HUES64 (cell line): ENCODE results near the gene TRIP11.
A peak's percentile ranks its signal among the peaks of the same experiment; 100 is the strongest.

Source experiments
- H3K27ac ChIP-seq: 2 replicates; pipeline ENCODE4 v1.7.0; 2013; ENCODE audit warnings: low read depth, low read length, inconsistent platforms
- H3K27me3 ChIP-seq: 2 replicates; pipeline ENCODE4 v1.6.1; 2013; ENCODE audit warnings: mild to moderate bottlenecking, low read length; ENCODE audit not compliant: insufficient read depth
- H3K36me3 ChIP-seq: 2 replicates; pipeline ENCODE4 v1.6.1; 2013; ENCODE audit warnings: mild to moderate bottlenecking, low read length; ENCODE audit not compliant: insufficient read depth
- H3K4me1 ChIP-seq: 2 replicates; pipeline ENCODE4 v1.6.1; 2013; ENCODE audit warnings: mild to moderate bottlenecking, low read length, moderate library complexity; ENCODE audit not compliant: insufficient read depth
- H3K4me3 ChIP-seq: 2 replicates; pipeline ENCODE4 v1.5.1; 2013; ENCODE audit warnings: mild to moderate bottlenecking, low read length, moderate library complexity
- H3K9ac ChIP-seq: 2 replicates; pipeline ENCODE4 v1.6.1; 2013; ENCODE audit warnings: mild to moderate bottlenecking, low read depth, low read length
- H3K9me3 ChIP-seq: 2 replicates; pipeline ENCODE4 v1.6.1; 2013; ENCODE audit warnings: low read depth, low read length; ENCODE audit not compliant: insufficient read depth
- WGBS: fragments of 150-250, 120-280 bp; methylation state at CpG from one replicate; pipeline ENCODE4 v1.1.7; 2013; ENCODE audit warnings: missing lambda C conversion rate; 5-methylcytosine and 5-hydroxymethylcytosine counted together

The TRIP11 gene

DNA sequence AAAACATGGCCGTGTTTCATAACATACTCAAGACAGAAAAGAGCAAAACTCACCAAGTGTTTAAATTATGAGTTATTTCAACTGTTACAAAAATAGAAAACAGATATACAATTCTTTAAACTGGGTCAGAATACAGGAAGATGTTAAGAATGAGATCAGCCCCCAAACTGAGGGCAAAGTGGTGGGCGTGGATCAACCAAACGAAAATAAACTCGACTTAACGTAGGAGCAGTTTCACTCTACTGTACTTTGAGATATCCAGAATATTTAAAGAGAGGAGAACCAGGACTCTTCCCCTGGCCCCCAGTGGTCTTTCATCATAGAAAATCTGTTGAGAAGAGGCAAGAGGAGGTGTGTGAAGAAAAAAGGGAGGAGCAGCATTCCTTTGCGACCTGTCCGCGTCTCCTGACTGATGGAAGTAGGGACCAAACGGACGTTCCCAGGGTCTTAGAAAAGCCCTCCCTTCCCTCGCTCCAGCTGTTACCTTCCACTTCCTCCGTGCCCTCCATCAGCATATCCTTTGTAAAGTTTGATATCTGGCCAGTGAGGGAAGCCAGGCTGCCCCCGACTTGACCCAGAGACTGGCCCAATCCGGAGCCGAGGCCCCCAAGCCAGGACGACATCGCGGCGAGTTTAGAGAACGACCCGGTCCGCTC lies 668 bp downstream of the TRIP11 start:
- Histone ChIP-seq H3K4me1 (peaks cover 13% of the 10 kb centered on the region), H3K9me3 (no peaks in the 10 kb centered on the region), H3K36me3 (peaks cover 4% of the 10 kb centered on the region; the same call in 1 of the 2 replicates), H3K27ac (peak overlapping the region; percentile 98), H3K9ac (peak overlapping the region; percentile 97), H3K4me3 (peak overlapping the region; percentile 94), H3K27me3 (no peaks in the 10 kb centered on the region)
- WGBS = under 1% methylated on average over 20 of the region's 22 CpGs

DNA sequence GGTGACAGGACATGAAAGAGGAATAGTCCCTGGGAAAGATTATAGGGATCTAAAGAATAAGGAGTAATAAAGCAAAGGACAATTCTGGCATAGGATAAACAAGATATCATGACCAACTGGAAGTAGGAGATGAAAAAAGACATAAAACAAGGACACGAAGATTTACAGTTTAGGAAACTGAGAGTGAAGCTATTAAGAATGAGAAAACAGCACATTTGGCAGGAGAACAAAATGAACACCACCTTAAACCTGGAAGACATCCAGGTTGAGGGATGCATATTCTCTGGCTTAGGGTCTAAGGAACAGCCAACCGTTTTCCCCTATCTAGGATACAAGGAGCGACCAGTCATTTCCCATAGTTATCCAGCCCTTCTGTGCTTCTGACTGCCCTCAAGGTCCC lies 1.9 kb downstream of the TRIP11 start:
- Histone ChIP-seq H3K36me3 (peaks cover 12% of the 10 kb centered on the region), H3K9me3 (peaks cover 10% of the 10 kb centered on the region), H3K4me3 (peak overlapping the region; percentile 94), H3K27me3 (no peaks in the 10 kb centered on the region), H3K9ac (no peak overlapping the region), H3K4me1 (peaks cover 13% of the 10 kb centered on the region), H3K27ac (no peak overlapping the region)
- 84% methylated on average over 3 of the region's 3 CpGs for WGBS

DNA sequence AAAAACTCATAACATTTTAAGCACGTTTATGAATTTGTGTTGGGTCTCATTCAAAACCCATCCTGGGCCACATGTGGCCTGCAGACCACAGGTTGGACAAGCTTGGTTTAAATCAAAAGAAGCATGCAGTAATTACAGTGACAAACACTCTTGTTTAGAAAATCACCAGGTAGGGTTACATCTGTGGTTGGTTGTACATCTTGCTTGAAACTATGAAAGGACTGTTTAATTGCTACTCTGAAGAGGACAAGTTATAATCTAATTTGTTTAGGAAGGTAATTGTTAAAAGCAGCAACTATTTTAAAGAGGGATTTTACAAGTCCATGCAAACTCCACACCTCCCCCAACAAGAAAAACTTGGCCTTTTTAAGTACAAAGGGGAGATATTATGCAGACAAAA lies 4.0 kb downstream of the TRIP11 start:
- 85% methylated on average over 1 of the region's 1 CpG for WGBS
- H3K27me3 ChIP-seq = no peaks in the 10 kb centered on the region
- peaks cover 21% of the 10 kb centered on the region for H3K36me3 ChIP-seq

DNA sequence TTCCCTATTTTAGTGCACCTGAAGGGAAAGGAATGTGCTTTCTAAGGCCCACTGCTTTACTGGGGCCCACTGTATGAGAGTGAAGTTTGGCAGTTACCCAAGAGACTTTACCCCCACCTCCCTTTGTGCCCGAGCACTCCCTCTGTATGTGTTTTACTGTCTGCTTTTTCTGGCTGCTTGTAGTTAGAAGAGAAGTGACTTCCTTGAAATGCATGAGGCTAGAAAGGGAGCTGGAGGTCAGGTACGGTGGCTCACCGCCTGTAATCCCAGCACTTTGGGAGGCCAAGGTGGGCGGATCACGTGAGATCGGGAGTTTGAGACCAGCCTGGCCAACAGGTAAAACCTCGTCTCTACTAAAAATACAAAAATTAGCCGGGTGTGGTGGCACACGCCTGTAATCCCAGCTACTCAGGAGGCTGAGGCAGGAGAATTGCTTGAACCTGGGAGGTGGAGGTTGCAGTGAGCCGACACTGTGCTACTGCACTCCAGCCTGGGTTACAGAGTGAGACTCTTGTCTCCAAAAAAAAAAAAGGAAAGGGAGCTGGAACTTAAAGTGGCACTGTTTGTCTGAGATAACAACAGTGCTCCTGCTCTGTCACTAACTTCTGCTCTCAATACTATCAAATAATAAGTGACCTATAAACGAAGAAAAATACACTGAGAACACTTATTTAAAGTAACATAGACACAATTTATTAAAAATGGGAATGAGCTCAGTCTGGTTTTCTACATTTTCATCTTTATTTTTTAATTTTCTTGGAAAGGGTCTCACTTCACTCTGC lies 5.8 kb downstream of the TRIP11 start:
- H3K27ac ChIP-seq = no peak overlapping the region
- WGBS = 97% methylated on average over 10 of the region's 11 CpGs
- peaks cover 25% of the 10 kb centered on the region for H3K36me3 ChIP-seq

More for the DNA sequence above, 4.0 kb downstream of the TRIP11 start:
- H3K9ac ChIP-seq = no peak overlapping the region
- H3K27ac ChIP-seq = no peak overlapping the region
- H3K4me1 ChIP-seq = peaks cover 12% of the 10 kb centered on the region
- no peak overlapping the region for H3K4me3 ChIP-seq
- H3K9me3 ChIP-seq = peaks cover 10% of the 10 kb centered on the region

DNA sequence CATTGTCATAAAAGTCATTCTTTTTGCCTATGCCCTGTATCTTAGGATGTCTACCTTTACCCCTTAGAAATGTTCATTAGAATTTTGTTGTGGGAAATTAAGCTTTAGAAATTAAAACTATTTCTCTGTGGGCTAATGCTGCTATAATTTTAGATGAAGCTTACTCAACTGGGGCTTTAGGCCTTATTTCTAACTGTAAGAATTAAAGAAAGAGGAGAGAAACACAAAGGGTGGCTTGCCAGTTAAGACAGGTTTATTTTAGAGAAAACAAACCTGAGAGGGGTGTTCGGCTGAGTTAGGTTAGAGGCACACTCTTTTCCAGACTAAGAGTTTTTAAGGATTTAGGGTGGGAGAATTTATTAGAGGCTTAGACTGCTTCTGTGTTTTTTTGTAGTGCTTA lies 6.4 kb downstream of the TRIP11 start:
- H3K4me3 ChIP-seq = no peak overlapping the region
- peaks cover 7% of the 10 kb centered on the region; the same call in 1 of the 2 replicates for H3K4me1 ChIP-seq
- no peak overlapping the region for H3K9ac ChIP-seq
- peaks cover 10% of the 10 kb centered on the region for H3K9me3 ChIP-seq
- H3K27me3 ChIP-seq = no peaks in the 10 kb centered on the region
- H3K36me3 ChIP-seq = peaks cover 25% of the 10 kb centered on the region
- 99% methylated on average over 1 of the region's 1 CpG for WGBS
- no peak overlapping the region for H3K27ac ChIP-seq

More for the DNA sequence above, 5.8 kb downstream of the TRIP11 start:
- Histone ChIP-seq H3K4me3 (no peak overlapping the region), H3K9me3 (peaks cover 10% of the 10 kb centered on the region), H3K4me1 (peaks cover 10% of the 10 kb centered on the region), H3K9ac (no peak overlapping the region), H3K27me3 (no peaks in the 10 kb centered on the region)

DNA sequence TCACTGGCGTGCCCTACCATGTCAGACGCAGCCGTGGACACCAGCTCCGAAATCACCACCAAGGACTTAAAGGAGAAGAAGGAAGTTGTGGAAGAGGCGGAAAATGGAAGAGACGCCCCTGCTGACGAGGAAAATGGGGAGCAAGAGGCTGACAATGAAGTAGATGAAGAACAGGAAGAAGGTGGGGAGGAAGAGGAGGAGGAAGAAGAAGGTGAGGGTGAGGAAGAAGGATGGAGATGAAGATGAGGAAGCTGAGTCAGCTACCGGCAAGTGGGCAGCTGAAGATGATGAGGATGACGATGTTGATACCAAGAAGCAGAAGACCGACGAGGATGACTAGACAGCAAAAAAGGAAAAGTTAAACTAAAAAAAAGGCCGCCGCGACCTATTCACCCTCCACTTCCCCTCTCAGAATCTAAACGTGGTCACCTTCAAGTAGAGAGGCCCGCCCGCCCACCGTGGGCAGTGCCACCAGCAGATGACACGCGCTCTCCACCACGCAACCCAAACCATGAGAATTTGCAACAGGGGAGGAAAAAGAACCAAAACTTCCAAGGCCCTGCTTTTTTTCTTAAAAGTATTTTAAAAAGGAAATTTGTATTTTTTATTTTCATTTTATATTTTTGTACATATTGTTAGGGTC lies 13.2 kb downstream of the TRIP11 start:
- H3K9me3 ChIP-seq = no peaks in the 10 kb centered on the region
- no peaks in the 10 kb centered on the region for H3K4me1 ChIP-seq
- H3K9ac ChIP-seq = no peak overlapping the region
- WGBS = 95% methylated on average over 20 of the region's 21 CpGs
- H3K36me3 ChIP-seq = peaks cover 42% of the 10 kb centered on the region
- H3K4me3 ChIP-seq = no peak overlapping the region
- H3K27ac ChIP-seq = no peak overlapping the region
- no peaks in the 10 kb centered on the region for H3K27me3 ChIP-seq

DNA sequence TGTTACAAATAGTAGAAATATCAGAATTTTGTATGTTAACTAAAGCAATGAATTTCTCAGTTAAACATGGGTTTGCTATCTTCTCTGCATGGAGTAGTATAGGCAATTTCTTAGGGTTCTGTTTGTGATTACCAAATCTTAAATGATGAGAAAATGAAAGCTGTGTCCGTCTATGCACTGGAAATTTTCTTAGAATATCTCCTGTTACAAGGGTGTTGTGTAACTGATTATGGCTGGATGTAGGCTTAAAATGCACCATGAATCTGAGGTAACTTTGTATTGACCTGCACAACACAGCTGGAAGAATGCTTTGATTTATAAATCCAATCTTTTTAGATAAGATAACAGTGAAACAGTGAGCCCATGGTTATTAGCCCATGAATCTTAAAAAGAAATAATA lies 17.8 kb downstream of the TRIP11 start:
- H3K9me3 ChIP-seq = no peaks in the 10 kb centered on the region
- no peaks in the 10 kb centered on the region for H3K27me3 ChIP-seq
- no peaks in the 10 kb centered on the region for H3K4me1 ChIP-seq
- WGBS = 88% methylated on average over 1 of the region's 1 CpG
- H3K9ac ChIP-seq = no peak overlapping the region
- H3K4me3 ChIP-seq = no peak overlapping the region
- H3K36me3 ChIP-seq = peaks cover 64% of the 10 kb centered on the region
- H3K27ac ChIP-seq = no peak overlapping the region

DNA sequence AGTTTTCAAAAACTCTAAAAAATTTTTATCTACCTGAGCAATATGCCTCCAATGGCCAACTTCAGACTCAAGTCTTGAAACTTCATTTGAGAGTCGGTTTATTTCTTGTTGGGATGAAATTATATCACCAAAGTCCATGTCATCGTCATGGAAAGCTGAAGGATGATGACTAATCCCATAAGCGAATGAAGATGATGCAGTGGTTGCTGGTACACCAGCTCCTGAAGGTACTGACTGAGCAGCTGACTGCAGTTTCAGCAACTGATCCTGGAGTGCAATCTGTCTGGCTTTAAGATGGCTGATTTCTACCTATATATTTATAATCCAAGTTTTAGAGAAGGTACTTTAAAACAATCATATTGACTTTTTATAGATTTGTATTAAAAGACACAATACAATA lies 18.3 kb downstream of the TRIP11 start:
- WGBS = 95% methylated on average over 3 of the region's 3 CpGs
- Histone ChIP-seq H3K27me3 (no peaks in the 10 kb centered on the region), H3K9me3 (no peaks in the 10 kb centered on the region), H3K9ac (no peak overlapping the region), H3K4me3 (no peak overlapping the region), H3K27ac (no peak overlapping the region), H3K36me3 (peaks cover 69% of the 10 kb centered on the region), H3K4me1 (no peaks in the 10 kb centered on the region)

DNA sequence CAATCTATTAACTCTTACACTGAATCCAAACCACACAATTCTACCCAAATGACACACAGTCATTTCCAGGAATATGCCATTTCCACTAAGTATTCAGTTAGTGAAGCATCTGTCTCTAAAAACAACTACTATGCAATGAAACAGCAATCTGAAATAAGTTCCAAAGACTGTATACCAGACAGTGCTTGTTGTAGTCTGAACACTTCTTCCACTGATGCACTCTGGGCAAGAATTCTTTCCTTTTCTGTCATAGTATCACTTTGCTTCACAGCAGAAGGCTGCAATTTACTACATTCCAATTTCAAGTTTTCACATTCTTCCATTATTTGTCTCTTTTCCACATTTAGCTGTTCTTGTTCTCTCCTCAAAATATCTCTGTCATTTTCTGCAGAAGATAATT lies 25.8 kb downstream of the TRIP11 start:
- Histone ChIP-seq H3K9ac (no peak overlapping the region), H3K27ac (no peak overlapping the region), H3K27me3 (no peaks in the 10 kb centered on the region), H3K9me3 (no peaks in the 10 kb centered on the region), H3K36me3 (peaks cover 73% of the 10 kb centered on the region), H3K4me1 (no peaks in the 10 kb centered on the region), H3K4me3 (no peak overlapping the region)

DNA sequence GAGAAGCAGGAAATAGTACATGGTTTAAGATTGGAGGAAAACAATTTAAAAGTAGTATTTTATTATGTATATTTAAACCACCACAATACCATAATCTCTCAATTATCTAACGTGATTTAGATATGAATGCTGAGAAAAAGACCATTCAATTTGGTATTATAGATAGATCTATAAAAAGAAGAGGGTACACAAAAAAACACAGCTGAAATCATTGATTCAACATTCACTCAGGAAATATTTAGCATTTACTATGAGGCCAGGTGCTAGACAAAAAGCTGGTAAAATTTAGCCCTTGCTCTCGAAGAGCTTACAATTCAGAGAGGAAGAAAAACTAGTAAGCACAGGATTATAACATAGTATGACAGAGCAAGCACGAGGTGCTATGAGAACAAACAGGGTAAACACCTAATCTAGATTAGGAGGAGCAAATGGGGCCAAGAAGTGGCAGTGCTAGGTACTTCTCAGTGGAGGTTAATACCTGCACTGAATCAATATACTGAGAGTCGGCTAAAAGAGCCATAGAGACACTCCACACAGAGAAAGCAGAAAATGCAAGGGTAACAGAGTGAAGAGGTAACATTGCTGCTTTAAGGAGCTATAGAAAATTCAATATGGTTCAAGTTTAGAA lies 27.6 kb downstream of the TRIP11 start:
- no peak overlapping the region for H3K27ac ChIP-seq
- no peaks in the 10 kb centered on the region for H3K9me3 ChIP-seq
- no peaks in the 10 kb centered on the region for H3K4me1 ChIP-seq
- H3K4me3 ChIP-seq = no peak overlapping the region
- no peaks in the 10 kb centered on the region for H3K27me3 ChIP-seq
- H3K9ac ChIP-seq = no peak overlapping the region
- peaks cover 77% of the 10 kb centered on the region for H3K36me3 ChIP-seq
- WGBS = 95% methylated on average over 3 of the region's 4 CpGs

DNA sequence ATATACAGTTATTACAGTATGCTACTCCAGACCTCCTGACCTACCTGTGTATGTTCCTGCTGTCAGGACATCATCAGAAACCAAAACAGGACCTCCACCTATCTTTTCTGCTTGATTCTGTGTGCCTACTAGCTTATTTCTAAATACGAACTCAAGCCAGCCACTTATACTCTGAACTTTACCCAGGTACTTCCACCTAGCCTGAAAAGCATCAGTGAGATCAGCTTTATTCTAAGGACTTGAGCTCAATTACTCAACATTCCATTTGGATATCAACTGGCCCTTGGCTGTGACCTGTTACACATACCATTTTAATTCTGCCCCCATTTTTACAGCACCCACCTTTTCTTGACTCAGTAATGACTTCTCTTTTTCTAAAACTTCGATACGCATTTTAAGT lies 29.2 kb downstream of the TRIP11 start:
- Histone ChIP-seq H3K9ac (no peak overlapping the region), H3K27ac (no peak overlapping the region), H3K4me1 (no peaks in the 10 kb centered on the region), H3K9me3 (no peaks in the 10 kb centered on the region), H3K27me3 (no peaks in the 10 kb centered on the region), H3K4me3 (no peak overlapping the region), H3K36me3 (peaks cover 74% of the 10 kb centered on the region)
- WGBS = 94% methylated on average over 3 of the region's 3 CpGs
